ENCODE results near the gene DCLK2.

Gene DCLK2

GRCh38 chr4:150211799-150212445 is 133.7 kb downstream of the DCLK2 start:
- peak; percentile 86 for DNase-seq

GRCh38 chr4:150212485-150212884 is 134.2 kb downstream of the DCLK2 start:
- no peak for DNase-seq

GRCh38 chr4:150212927-150213326 is 134.7 kb downstream of the DCLK2 start:
- DNase-seq: no peak

GRCh38 chr4:150215601-150216000 is 137.4 kb downstream of the DCLK2 start:
- DNase-seq: no peak

GRCh38 chr4:150216726-150217125 is 138.5 kb downstream of the DCLK2 start:
- DNase-seq: no peak

GRCh38 chr4:150217192-150217591 is 138.9 kb downstream of the DCLK2 start:
- peak; percentile 86 for DNase-seq

GRCh38 chr4:150217808-150218207 is 139.6 kb downstream of the DCLK2 start:
- no peak for DNase-seq

GRCh38 chr4:150218447-150218846 is 140.2 kb downstream of the DCLK2 start:
- no peak for DNase-seq

GRCh38 chr4:150219841-150220240 is 141.6 kb downstream of the DCLK2 start:
- DNase-seq: peak; percentile 56

GRCh38 chr4:150224896-150225591 is 146.8 kb downstream of the DCLK2 start:
- peak; percentile 97 for DNase-seq

- peak; percentile 98 for DNase-seq
Observed at GRCh38 chr4:150229520-150229919, 151.3 kb downstream of the DCLK2 start.

GRCh38 chr4:150230561-150230960 is 152.3 kb downstream of the DCLK2 start:
- no peak for DNase-seq

GRCh38 chr4:150231107-150231770 is 153.0 kb downstream of the DCLK2 start:
- peak; percentile 34 for DNase-seq

- no peak for DNase-seq
Observed at GRCh38 chr4:150232029-150232428, 153.8 kb downstream of the DCLK2 start.

- DNase-seq: no peak
Observed at GRCh38 chr4:150234246-150234645, 156.0 kb downstream of the DCLK2 start.

- no peak for DNase-seq
Observed at GRCh38 chr4:150235317-150235716, 157.1 kb downstream of the DCLK2 start.

- peak; percentile 85 for DNase-seq
Observed at GRCh38 chr4:150235808-150236271, 157.6 kb downstream of the DCLK2 start.

- peak; percentile 88 for DNase-seq
Observed at GRCh38 chr4:150236626-150237025, 158.4 kb downstream of the DCLK2 start.

- DNase-seq: peak; percentile 98
Observed at GRCh38 chr4:150237110-150237872, 159.0 kb downstream of the DCLK2 start.

GRCh38 chr4:150238591-150238990 is 160.3 kb downstream of the DCLK2 start:
- DNase-seq: no peak

- DNase-seq: no peak
Observed at GRCh38 chr4:150240011-150240410, 161.8 kb downstream of the DCLK2 start.

GRCh38 chr4:150242820-150243458 is 164.7 kb downstream of the DCLK2 start:
- DNase-seq: peak; percentile 62

GRCh38 chr4:150243932-150244331 is 165.7 kb downstream of the DCLK2 start:
- DNase-seq: no peak
